ENCODE measurements around the gene ZNF106.

Gene ZNF106

GRCh38 chr15:42490671-42491538 lies at the start of gene ZNF106:
Gene ZNF106, minus strand, starts transcription at chr15:42491141. Its CDS starts 18,852 bp downstream, at chr15:42472289.
- peak; percentile 50 for DNase-seq

GRCh38 chr15:42533246-42533645 lies 42.3 kb upstream of the ZNF106 start:
- no peak for DNase-seq

GRCh38 chr15:42528970-42529369 lies 38.0 kb upstream of the ZNF106 start:
- no peak for DNase-seq

- no peak for DNase-seq
Observed at GRCh38 chr15:42523331-42523730, 32.4 kb upstream of the ZNF106 start.

- peak; percentile 71 for DNase-seq
Observed at GRCh38 chr15:42511007-42511391, 20.1 kb upstream of the ZNF106 start.

GRCh38 chr15:42510258-42511006 lies 19.5 kb upstream of the ZNF106 start:
- peak; percentile 54 for DNase-seq

GRCh38 chr15:42508263-42508690 lies 17.3 kb upstream of the ZNF106 start:
- DNase-seq: no peak

- DNase-seq: no peak
Observed at GRCh38 chr15:42507514-42507913, 16.6 kb upstream of the ZNF106 start.

GRCh38 chr15:42504631-42505030 lies 13.7 kb upstream of the ZNF106 start:
- DNase-seq: no peak

- no peak for DNase-seq
Observed at GRCh38 chr15:42503825-42504224, 12.9 kb upstream of the ZNF106 start.

- DNase-seq: no peak
Observed at GRCh38 chr15:42502477-42502876, 11.5 kb upstream of the ZNF106 start.

- peak; percentile 38 for DNase-seq
Observed at GRCh38 chr15:42499858-42500609, 9.1 kb upstream of the ZNF106 start.

GRCh38 chr15:42498212-42499068 lies 7.5 kb upstream of the ZNF106 start:
- DNase-seq: no peak

GRCh38 chr15:42495361-42496212 lies 4.6 kb upstream of the ZNF106 start, which contains the start of gene SNAP23:
Gene SNAP23, plus strand, starts transcription at chr15:42495634. Its CDS starts 16,213 bp downstream, at chr15:42511847.
- DNase-seq: peak; percentile 82

- peak; percentile 62 for DNase-seq
Observed at GRCh38 chr15:42494998-42495360, 4.0 kb upstream of the ZNF106 start.

GRCh38 chr15:42493679-42494078 lies 2.7 kb upstream of the ZNF106 start:
- DNase-seq: no peak

- peak; percentile 35 for DNase-seq
Observed at GRCh38 chr15:42491539-42492225, 741 bp upstream of the ZNF106 start.

GRCh38 chr15:42490291-42490670 lies 660 bp downstream of the ZNF106 start:
- DNase-seq: no peak

GRCh38 chr15:42483677-42484076 lies 7.3 kb downstream of the ZNF106 start:
- DNase-seq: no peak

- no peak for DNase-seq
Observed at GRCh38 chr15:42482701-42483100, 8.2 kb downstream of the ZNF106 start.

GRCh38 chr15:42474827-42475226 lies 16.1 kb downstream of the ZNF106 start:
- DNase-seq: no peak

All from NCI-H226 (cell line).